GM12878 (cell line): Measurements from ENCODE around the gene SERPINA4. TPM values are rescaled to one million over a fixed set of nuclear protein-coding genes. Genes with fewer than 3 reads are reported as not detected.

Experiments used
- ATAC-seq: fragments of 200-7000 bp; cut with Tn5 transposase; 3 replicates; pipeline ENCODE4 v1.9.1; 2020; ENCODE audit warnings: mild to moderate bottlenecking, moderate library complexity
- BruUV-seq: library from RNA; stranded (reverse); fragments of 400-500 nt; replicated peaks from 2 replicates; lab custom pipeline; 2021; lab: Mats Ljungman, UMichigan
- CTCF ChIA-PET: fragments of 300-600 bp; sonication (Branson Sonifier 250); formaldehyde crosslinking; extraction: SDS; loops from one replicate; lab custom pipeline; 2021; ENCODE audit warnings: inconsistent platforms; lab: Yijun Ruan, JAX
- POLR2A ChIA-PET: fragments of 350-600 bp; formaldehyde crosslinking; extraction: SDS; loops from one replicate; lab custom pipeline; 2021; ENCODE audit warnings: inconsistent platforms; lab: Charles Lee
- RAD21 ChIA-PET: fragments of 300-600 bp; sonication (Branson Sonifier 250); formaldehyde crosslinking; loops from one replicate; lab custom pipeline; 2023; ENCODE audit warnings: antibody characterized with exemption; ENCODE audit not compliant: unreplicated experiment; lab: Charles Lee
- SMC1A ChIA-PET: fragments of 300-600 bp; sonication (Branson Sonifier 250); formaldehyde crosslinking; loops from one replicate; lab custom pipeline; 2023; ENCODE audit not compliant: unreplicated experiment, uncharacterized antibody; lab: Charles Lee
- DNase-seq: peaks from one replicate; pipeline ENCODE4 v3.0.0-alpha.2; 2011; ENCODE audit warnings: low read depth, low spot score
- FAIRE-seq: peaks from 3 replicates; lab custom pipeline; 2011; peaks lifted over from hg19 to GRCh38; lab: Jason Lieb, UNC
- H2AFZ ChIP-seq: 2 replicates; pipeline ENCODE4 v1.6.0; 2011; ENCODE audit warnings: low read depth, low read length, control low read depth; ENCODE audit not compliant: control insufficient read depth
- H3K27ac ChIP-seq: 2 replicates; pipeline ENCODE4 v1.5.1; 2011; ENCODE audit warnings: control low read depth; ENCODE audit not compliant: control insufficient read depth, insufficient read depth
- H3K27me3 ChIP-seq, 2 experiments: replicated peaks in 1 of 2; 2 replicates each; pipeline versions ENCODE4 v1.6.0 to v1.6.1; 2011; ENCODE audit warnings: low read length in 1 of 2; ENCODE audit not compliant: control insufficient read depth in 2 of 2, insufficient read depth in 2 of 2
- H3K36me3 ChIP-seq, 2 experiments: 2 replicates each; pipeline ENCODE4 v1.5.1; 2011; ENCODE audit warnings: low read length in 1 of 2; ENCODE audit not compliant: control insufficient read depth in 2 of 2, insufficient read depth in 2 of 2
- H3K4me1 ChIP-seq: 2 replicates; pipeline ENCODE4 v1.6.1; 2011; ENCODE audit warnings: mild to moderate bottlenecking, low read length, moderate library complexity, mixed read lengths; ENCODE audit not compliant: control insufficient read depth, insufficient read depth
- H3K4me2 ChIP-seq: 2 replicates; pipeline ENCODE4 v1.6.0; 2011; ENCODE audit warnings: control low read depth; ENCODE audit not compliant: control insufficient read depth, insufficient read depth
- H3K4me3 ChIP-seq: fragments of 200-600 bp; sonication (generic); 2 replicates; pipeline ENCODE4 v1.5.1; 2016
- H3K79me2 ChIP-seq: 2 replicates; pipeline ENCODE4 v1.6.0; 2011; ENCODE audit warnings: low read length; ENCODE audit not compliant: control insufficient read depth, insufficient read depth
- H3K9ac ChIP-seq: 2 replicates; pipeline ENCODE4 v1.8.0; 2011; ENCODE audit warnings: low read length, control low read depth, mixed read lengths; ENCODE audit not compliant: control insufficient read depth, insufficient read depth
- H3K9me3 ChIP-seq: replicated peaks from 3 replicates; pipeline ENCODE4 v1.5.1; 2011; ENCODE audit warnings: mild to moderate bottlenecking, low read length; ENCODE audit not compliant: control insufficient read depth, insufficient read depth
- H4K20me1 ChIP-seq: 2 replicates; pipeline ENCODE4 v1.6.0; 2011; ENCODE audit not compliant: control insufficient read depth, insufficient read depth
- CHD1 ChIP-seq: IDR thresholded peaks from 2 replicates; pipeline ENCODE4 v1.6.1; 2012; ENCODE audit warnings: low read depth, low read length, improper control_type of control experiment
- HDAC6 ChIP-seq: fragments of 200-600 bp; sonication (generic); IDR thresholded peaks from one replicate; pipeline ENCODE4 v1.8.0; 2017; ENCODE audit warnings: antibody characterized with exemption; ENCODE audit not compliant: unreplicated experiment
- POLR2A ChIP-seq: IDR thresholded peaks from 2 replicates; pipeline ENCODE4 v1.6.1; 2011; ENCODE audit warnings: low read depth, mild to moderate bottlenecking, low read length
- SMARCA5 ChIP-seq: fragments of 450-650 bp; IDR thresholded peaks from 2 replicates; pipeline ENCODE4 v1.6.1; 2017; ENCODE audit warnings: mild to moderate bottlenecking
- WGBS: methylation state at CpG from one replicate; pipeline ENCODE4 v1.1.6; 2016; ENCODE audit warnings: low lambda C conversion rate; ENCODE audit not compliant: insufficient replicate concordance, insufficient coverage; ENCODE audit errors: missing lambda C conversion rate; 5-methylcytosine and 5-hydroxymethylcytosine counted together
- in situ Hi-C: fragments of 300-500 bp; cut with MboI; formaldehyde crosslinking; loops from 9 replicates; pipeline ENCODE4 v1.14.3; 2018; ENCODE audit warnings: mixed read lengths
- intact Hi-C: fragments of 100-400 bp; cut with micrococcal nuclease; formaldehyde crosslinking; loops from one replicate; pipeline ENCODE4 v1.14.2; 2022; ENCODE audit not compliant: unreplicated experiment
- polyA plus RNA-seq, 11 experiments: library from polyadenylated mRNA; depleted of rRNA in 4 of 11; unstranded in 6 of 11; stranded (reverse) in 5 of 11; fragments of >200 nt; fragmentation: Nextera tagmentation in 4 of 11; fragmentation: Illumina TruSeq in 1 of 11; extraction: Ambion mirVana in 4 of 11; extraction: Trizol in 1 of 11; gene quantifications; 1 replicate in 1 of 11; 2 replicates in 10 of 11; pipeline versions ENCODE4 v1.2.1 to v1.2.3, GENCODE V29; 2011 to 2016; ENCODE audit warnings: inconsistent platforms in 2 of 11, missing spikeins in 2 of 11, low read depth in 1 of 11
- total RNA-seq, 4 experiments: library from RNA; depleted of rRNA in 3 of 4; stranded (reverse); fragments of >200 nt in 3 of 4; fragmentation: Illumina TruSeq in 1 of 4; extraction: Trizol in 1 of 4; gene quantifications; 2 replicates each; pipeline versions ENCODE4 v1.2.1 to v1.2.3, GENCODE V29; 2013 to 2021
- TF ChIP-seq, protein P1 (sequence below): IDR thresholded peaks from 2 replicates; pipeline ENCODE4 v1.6.1; 2011; ENCODE audit warnings: low read depth, mild to moderate bottlenecking, low read length, moderate library complexity, borderline replicate concordance; ENCODE audit errors: extremely low read depth
- TF ChIP-seq, protein P2 (sequence below): fragments of 450-650 bp; IDR thresholded peaks from 2 replicates; pipeline ENCODE4 v1.6.1; 2016; ENCODE audit warnings: mild to moderate bottlenecking

The SERPINA4 gene
- total and polyA plus RNA-seq, 10 of the 15 experiments (the other 5 are each of a cell fraction or from before 2014, with no cell fraction given): 0.13 TPM; not detected in 9

DNA sequence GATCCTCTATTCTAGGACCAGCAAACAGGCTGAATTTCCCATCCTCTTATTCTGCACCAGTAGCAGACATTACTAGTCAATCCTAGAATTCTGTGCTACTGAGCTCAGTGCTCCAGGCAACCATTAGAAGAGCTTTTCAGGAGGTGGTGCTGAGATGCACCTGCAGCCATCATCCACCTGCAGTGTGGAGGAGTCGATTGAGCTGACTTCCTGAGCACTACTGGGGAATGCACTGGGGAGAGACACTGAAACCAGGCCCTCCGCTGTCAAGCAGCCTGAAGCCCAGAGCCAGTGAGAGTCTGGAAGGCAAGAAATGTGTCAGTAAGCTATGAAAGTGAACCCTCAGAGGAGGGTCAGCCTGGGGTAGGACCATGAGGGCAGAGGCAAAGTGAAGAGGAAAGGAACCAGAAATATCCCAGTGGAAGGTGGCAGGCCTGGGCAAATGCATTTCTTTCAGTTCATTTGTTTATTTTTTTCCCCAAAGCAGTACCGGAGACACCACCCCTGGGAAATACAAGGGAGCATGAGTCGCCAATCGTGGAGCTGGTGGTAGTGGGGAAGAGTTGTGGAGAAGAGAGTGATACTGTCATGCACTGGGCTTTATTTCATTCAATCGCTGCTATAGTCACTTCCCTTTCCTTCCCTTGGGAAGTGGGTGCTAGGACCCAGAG is 23.0 kb upstream of the SERPINA4 start:
- H2AFZ ChIP-seq: no peak overlapping the region
- DNase-seq: no peak
- BruUV-seq: no TSS peak
- TF ChIP-seq, protein P1, sequence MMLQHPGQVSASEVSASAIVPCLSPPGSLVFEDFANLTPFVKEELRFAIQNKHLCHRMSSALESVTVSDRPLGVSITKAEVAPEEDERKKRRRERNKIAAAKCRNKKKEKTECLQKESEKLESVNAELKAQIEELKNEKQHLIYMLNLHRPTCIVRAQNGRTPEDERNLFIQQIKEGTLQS: no peak
- TF ChIP-seq SMARCA5 (no peak), POLR2A (no peak), HDAC6 (no peak), CHD1 (no peak)
- TF ChIP-seq, protein P2, sequence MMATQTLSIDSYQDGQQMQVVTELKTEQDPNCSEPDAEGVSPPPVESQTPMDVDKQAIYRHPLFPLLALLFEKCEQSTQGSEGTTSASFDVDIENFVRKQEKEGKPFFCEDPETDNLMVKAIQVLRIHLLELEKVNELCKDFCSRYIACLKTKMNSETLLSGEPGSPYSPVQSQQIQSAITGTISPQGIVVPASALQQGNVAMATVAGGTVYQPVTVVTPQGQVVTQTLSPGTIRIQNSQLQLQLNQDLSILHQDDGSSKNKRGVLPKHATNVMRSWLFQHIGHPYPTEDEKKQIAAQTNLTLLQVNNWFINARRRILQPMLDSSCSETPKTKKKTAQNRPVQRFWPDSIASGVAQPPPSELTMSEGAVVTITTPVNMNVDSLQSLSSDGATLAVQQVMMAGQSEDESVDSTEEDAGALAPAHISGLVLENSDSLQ: no peak
- TF ChIP-seq, all 136 proteins: peak for 0
- H3K4me2 ChIP-seq: no peak overlapping the region
- no peaks in the 10 kb centered on the region for H3K36me3 ChIP-seq
- 37% methylated on average over 6 of the region's 6 CpGs for whole genome bisulfite sequencing
- peaks cover 4% of the 10 kb centered on the region for H3K4me1 ChIP-seq
- H3K4me3 ChIP-seq: no peak overlapping the region
- in situ Hi-C loops (no loop called here), intact Hi-C loops (no loop called here)
- no peak overlapping the region for H3K27ac ChIP-seq
- ATAC-seq (no peak), FAIRE-seq (no peak)
- ChIA-PET CTCF (interaction anchor here (0.6 kb wide), 1 partner anchor 11 kb away, joined by 3 read pairs; no protein-coding TSS in a partner anchor), SMC1A (interaction anchor here (0.6 kb wide), 1 partner anchor 42 kb away, joined by 4 read pairs; no protein-coding TSS in a partner anchor), POLR2A (no interaction called here), RAD21 (no interaction called here)
- H3K27me3 ChIP-seq: no peaks in the 10 kb centered on the region; a peak in 1 of 4 replicates
- H3K79me2 ChIP-seq: no peaks in the 10 kb centered on the region
- no peak overlapping the region for H3K9ac ChIP-seq
- H3K9me3 ChIP-seq: peaks cover 2% of the 10 kb centered on the region
- no peaks in the 10 kb centered on the region for H4K20me1 ChIP-seq
